ENCODE results near the gene OR10G3.
"Not testable (repeated sequence)": the region's sequence is repeated elsewhere in the genome, so short reads cannot be mapped to it uniquely, and the experiment has no call there.

OR10G3 gene

DNA sequence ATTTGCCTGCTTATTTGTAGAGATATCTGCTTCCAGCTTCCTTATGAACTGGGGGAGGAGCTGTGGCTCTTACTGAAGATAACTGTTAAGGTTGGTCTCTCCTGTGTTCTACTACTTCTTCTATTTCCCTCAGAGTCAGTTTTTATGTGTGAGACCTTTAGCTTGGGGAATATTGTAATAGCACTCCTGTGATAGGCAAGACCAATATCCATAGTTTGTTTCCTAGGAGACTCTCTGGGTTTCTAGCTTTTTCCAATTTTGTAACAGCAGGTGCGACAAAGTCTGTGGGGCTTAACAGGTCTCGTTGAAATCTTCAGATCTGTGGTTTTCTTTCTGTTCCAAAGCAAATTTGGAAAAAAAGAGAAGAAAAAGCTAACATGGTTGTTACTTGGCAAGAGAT, at the start of gene OR10G3:
TSS of gene OR10G3 (minus strand) at position 101 of the 400 bp plus-strand sequence. CDS start 9,332 bp downstream, outside the sequence.
- DNase-seq (ENCODE audit: low spot score) = no peak

DNA sequence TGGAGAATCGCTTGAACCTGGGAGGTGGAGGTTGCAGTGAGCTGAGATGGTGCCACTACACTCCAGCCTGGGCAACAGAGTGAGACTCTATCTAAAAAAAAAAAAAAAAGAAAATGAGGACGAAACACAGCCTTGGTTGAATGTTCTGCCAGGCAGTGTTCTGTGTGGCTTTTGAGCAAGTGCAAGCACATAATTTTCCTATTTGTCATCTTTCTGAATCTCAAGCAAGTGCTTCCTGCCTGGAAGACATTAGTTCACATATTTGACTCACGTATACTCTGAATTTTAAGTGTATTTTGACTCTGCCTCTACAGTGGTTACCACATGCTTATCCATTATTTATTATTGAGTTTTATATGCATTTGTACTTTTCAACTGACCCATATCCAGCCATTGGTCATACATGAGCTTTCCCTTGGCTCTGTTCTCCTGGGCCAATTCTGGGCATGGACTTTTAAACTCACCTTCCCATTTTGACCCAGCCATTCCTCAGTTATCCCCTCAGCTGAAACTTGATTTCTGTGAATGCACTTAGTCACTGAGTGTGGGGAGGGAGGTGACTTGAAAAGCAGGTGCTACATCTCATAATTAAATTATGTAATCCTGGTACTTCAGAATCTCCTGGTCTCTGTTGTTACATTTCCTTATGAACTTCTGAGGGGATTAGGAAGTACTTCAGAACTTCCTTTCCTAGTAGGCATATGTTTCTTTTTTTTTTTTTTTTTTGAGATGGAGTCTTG, 46.8 kb upstream of the OR10G3 start:
- DNase-seq (ENCODE audit: low spot score) = no peak

GRCh38 chr14:21617614-21618013, 37.7 kb upstream of the OR10G3 start:
- no peak for DNase-seq (ENCODE audit: low spot score)

- no peak for DNase-seq (ENCODE audit: low spot score)
Observed at GRCh38 chr14:21614240-21614639, 34.4 kb upstream of the OR10G3 start.

- DNase-seq (ENCODE audit: low spot score) = peak; percentile 8
Observed at GRCh38 chr14:21612324-21612723, 32.4 kb upstream of the OR10G3 start.

DNA sequence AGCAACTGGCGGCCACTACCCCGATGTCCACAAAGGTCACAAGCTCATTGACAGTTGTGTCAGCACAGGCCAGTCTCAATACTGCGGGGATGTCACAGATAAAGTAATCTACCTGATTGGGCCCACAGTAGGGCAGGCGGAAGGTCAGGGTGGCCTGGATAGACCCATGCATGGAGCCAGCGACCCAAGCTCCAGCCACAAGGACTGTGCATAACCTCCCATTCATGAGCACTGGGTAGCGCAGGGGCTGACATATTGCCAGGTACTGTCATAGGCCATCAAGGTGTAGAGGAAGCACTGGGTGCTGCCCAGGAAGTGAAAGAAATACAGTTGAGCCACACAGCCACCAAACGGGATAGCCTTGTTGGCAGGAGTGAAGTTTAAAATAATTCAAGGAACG, 22.3 kb upstream of the OR10G3 start:
- not testable (repeated sequence) for DNase-seq (ENCODE audit: low spot score)

- no peak for DNase-seq (ENCODE audit: low spot score)
Observed at GRCh38 chr14:21589317-21589716, 9.4 kb upstream of the OR10G3 start.

DNA sequence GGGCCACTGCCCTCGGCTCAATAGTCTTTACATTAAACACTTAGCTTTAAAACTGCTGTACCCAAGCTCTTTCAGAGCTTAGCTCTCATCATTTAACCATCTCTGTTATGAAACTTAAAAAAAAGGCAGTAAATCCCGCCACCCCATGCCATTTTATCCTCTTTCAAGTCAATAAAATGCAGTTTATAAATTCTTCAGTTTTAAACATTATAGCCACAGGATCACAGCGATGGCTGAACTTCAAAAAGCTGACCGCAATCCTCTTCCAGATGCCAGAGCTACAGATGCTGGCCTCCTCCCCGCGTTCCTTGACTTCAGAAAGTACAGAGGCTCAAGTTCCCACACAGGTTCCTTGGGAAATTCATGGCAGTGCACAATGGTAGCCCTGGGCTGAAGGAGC, 4.2 kb downstream of the OR10G3 start:
- no peak for DNase-seq (ENCODE audit: low spot score)

DNA sequence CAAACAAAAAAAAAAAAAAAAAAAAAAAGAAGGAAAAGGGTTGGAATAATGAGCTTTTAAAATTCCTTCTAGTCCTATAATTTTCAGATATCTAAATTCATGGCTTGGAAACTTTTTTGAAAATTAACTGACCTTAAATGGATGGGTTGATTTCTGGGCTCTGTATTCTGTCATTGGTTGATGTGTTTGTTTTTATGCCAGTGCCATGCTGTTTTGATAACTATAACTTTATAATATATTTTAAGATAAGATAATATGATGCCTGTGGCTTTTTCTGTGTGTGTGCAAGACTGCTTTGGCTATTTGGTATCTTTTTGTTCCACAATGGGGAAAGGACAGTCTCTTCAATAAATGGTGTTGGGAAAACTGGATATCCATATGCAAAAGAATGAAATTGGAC, 7.3 kb downstream of the OR10G3 start:
- DNase-seq (ENCODE audit: low spot score) = no peak

DNA sequence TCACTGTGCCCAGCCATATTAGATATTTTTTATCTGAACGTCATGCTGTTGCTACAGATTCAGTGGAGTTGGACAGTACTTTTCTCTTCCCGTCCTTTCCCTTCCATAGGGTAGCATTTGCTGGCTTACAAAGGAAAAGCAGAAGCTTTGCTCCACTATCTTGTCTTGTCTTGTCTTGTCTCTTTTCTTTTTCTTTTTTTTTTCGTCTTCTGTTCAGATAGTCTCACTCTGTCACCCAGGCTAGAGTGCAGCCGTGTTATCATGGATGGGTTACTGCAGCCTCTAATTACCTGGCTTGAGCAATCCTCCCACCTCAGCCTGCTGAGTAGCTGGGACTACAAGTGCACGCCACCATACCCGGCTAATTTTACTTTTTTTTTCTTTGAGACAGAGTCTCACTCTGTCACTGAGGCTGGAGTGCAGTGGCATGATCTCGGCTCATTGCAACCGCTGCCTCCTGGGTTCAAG, 21.1 kb downstream of the OR10G3 start:
- DNase-seq (ENCODE audit: low spot score) = no peak

DNA sequence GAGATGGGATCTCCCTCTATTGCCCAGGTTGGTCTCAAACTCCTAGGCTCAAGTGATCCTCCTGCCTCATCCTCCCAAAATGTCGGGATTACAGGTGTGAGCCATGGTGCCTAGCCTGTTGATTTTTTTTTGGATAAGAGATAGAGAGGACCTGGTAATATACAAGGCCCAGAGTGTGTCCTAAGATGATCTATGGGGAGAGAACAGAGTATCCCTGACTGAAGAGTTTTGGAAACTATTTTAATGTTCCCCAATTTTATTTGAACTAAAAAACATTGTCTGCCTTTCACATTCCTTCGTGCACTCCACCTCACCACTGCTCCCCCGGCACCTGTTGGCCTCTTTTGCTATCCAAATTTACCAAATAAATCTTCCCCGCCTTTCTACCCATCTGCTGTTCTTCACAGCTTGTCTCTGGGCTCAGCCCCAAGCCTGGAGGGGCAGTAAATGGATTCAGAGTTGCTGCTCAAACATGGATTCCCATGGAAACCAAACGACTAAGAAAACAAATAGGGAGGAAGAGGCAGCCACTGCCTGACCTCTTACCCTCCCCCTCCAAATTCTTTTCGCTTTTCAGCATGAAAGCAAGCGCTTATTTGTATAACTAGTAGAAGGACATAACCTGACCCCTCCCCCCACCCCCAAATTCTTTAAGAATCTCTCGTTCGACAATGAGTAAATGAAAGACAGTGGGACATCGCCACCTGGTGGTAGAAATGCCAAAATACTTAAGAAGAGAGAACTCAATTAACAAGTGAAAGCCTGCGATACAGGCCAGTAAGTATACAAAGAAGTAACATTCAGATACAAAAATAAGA, 22.6 kb downstream of the OR10G3 start:
- peak; percentile 58 for DNase-seq (ENCODE audit: low spot score)

DNA sequence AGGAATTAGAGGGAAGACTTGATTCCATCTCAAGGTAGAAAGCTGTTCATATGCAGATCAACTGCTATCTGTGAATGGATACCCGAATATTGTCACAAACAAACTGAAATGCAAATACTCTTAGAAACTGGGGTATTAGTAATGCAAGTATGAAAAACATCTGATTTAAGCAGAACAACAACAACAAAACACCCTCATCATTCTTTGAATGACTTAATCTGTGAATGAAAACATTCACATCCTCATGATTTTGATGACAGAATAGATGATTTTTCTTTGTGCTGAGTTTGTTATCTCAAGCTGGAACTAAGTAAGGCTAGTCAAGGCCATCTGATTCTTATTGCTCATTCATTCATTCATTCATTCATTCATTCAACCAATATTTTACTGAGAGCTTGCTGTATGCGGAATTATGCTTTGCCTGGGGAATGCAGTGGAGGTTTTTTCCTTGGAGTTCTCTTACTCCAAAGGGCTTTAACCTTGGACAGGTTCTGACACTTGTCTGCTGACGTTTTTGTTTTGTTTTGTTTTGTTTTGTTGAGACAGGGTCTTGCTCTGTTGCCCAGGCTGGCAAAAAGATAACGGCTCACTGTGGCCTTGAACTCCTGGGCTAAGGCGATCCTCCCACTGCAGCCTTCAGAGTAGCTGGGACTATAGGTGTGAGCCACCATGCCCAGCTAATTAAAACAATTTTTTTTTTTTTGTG, 23.3 kb downstream of the OR10G3 start:
- no peak for DNase-seq (ENCODE audit: low spot score)

DNA sequence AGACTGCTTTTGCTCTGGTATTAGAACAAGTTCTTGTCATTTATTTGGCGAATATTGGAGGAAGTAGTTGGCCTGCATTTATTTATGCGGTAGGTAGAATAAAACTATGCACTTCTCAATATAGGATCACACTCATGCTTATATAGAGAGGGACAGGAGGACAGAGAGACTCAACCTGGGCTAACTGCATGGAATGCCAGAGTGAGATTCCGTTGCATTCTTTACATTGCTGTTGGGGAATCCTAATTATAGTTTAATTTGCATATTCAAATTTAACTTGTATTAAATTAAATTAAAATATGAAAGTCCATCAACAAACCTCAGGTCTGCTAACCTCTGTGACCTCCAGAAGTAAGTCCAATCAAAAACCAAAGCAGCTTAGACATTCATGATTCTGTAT, 26.6 kb downstream of the OR10G3 start:
- no peak for DNase-seq (ENCODE audit: low spot score)

GRCh38 chr14:21544588-21544987, 35.3 kb downstream of the OR10G3 start:
- not testable (repeated sequence) for DNase-seq (ENCODE audit: low spot score)

GRCh38 chr14:21543963-21544362, 35.9 kb downstream of the OR10G3 start:
- no peak for DNase-seq (ENCODE audit: low spot score)

DNA sequence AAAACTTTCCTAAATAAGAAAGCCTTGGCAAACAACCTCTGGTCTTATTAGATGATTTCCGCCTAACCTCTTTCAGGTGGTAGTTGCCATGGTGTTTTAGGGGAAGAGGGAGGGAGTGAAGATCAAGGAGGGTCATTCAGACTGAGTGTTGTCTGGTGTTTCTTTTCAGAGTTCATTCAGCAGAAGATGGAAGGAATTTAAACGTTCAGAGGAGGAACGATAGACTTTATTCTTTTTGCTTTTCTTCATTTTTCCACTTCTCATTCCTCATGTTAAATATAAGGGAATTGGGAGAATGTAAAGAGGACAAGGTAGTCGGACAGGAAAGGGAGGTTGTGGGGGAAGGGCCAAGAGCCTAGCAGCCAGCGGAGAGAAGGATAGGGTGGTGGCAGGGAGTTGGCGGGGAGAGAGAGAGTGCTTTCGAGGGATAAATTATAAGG, 36.3 kb downstream of the OR10G3 start:
- no peak for DNase-seq (ENCODE audit: low spot score)

DNA sequence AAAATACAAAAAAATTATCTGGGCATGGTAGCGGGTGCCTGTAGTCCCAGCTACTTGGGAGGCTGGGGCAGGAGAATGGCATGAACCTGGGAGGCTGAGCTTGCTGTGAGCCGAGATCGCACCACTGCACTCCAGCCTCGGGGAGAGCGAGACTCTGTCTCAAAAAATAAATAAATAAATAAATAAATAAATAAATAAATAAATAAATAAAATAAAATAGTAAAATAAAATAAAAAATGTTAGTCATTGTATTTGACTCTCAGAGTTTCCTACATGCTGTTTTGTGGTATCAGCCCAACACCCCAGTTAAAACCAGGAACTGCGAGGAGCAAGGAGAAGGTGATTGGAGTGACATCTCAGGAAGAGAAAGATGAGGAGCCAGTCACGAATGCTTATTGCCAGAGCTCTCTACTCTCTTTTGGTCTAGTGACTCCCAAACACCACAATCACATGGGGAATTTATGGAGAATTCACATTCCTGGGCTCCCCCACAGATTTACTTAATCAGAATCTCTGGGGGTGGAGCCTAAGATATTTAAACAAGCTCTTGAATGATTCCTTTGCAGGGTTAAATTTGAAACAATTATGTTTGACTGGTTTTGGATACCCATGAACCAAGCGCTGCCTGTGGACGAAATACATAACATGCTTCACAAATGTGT, 38.3 kb downstream of the OR10G3 start:
- DNase-seq (ENCODE audit: low spot score) = no peak

DNA sequence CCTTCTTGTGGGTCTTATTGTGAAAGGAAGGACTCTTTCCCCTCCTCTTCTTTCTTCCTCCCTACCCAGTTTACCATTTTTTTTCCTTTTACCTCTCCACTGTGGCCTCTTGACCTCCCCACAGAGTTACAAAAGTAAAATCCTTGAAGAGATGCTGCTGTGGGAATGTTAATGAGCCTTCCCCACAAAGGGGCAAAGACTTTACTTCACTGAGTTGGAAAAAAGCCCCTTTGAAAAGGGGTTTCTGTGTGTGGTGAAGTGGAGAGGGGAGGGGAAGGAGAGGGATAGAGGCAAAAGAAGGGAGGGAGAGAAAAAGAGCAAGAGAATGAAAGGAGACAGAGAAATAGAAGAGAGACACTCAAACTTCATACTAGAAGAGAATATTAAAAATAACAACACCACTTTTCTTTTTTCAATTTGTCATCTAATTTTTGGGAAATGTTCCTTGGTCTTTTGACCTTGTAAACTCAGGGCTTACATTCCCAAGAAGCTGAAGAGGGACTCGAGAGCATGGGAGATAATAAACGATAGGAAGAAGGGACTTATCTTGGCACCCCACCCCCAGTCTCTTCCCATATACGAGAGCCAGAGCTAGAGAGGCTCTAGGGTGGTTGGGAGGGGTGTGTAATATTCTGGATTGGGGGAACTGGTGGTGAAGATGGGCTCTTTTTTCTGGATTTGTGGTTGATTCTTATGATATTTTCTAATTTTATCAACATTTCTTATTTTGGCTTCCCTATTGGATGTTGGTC, 40.5 kb downstream of the OR10G3 start:
- no peak for DNase-seq (ENCODE audit: low spot score)

DNA sequence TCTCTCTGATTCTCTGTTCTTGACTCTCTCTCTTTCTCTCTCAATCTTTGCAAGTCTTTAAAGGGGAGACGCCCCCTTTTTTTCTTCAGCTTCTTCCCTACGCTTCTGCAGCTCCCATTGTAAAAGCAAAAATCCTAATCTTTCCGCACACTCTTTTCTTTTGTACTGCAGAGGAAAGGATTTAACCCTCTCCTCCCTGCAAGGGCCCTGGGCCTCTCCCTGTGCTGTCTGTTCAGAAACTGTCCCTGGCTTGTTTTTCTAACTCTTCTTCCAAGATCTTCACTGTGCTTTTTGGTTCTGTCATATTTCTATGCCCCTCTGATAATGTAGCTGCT, 42.8 kb downstream of the OR10G3 start:
- no peak for DNase-seq (ENCODE audit: low spot score)

DNA sequence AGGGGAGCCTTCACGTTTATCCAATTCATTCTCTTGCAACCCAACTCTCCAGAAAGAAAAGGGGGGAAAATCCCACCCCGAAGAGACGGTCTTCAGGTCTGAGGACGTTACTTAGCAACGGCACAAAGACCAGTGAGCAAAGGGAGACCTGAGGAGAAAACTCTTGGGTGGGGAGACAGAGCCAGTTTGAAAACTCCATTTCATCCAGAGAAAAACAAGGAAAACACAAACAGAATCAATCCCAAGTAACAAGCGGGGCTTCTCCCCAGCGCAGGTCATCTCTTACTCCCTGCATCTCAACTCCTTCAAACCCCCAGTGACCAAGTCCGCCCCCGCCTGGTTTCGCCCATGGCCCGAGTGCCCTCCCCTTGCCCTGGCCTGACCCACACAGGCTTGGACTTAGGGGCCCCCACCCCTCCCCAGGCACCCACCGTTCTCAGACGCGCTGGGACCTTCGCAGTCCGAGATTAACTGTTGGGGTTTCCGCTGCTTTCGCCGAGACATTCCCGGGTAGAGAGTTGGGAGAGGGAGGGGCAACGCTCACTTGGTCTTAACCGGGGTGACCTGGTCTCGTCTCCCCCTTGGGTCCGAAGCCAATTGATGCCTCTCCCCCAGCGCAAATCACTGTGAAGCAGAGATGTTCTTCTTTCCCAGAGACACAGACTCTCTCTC, 43.3 kb downstream of the OR10G3 start:
- no peak for DNase-seq (ENCODE audit: low spot score)
